Neural crest cell (in vitro differentiated cells): Measurements from ENCODE around the gene OSCP1. TPM values are rescaled to one million over a fixed set of nuclear protein-coding genes. Genes with fewer than 3 reads are reported as not detected.

Experiments used
- DNase-seq: peaks from one replicate; pipeline ENCODE4 v3.0.0; 2021; ENCODE audit warnings: low read depth, mixed read lengths, low spot score
- H3K27ac Mint-ChIP-seq: one replicate; pipeline ENCODE4 v1.8.0; 2021; ENCODE audit warnings: mild to moderate bottlenecking, mixed read lengths; ENCODE audit not compliant: unreplicated experiment
- H3K27me3 Mint-ChIP-seq: 2 replicates; pipeline ENCODE4 v1.8.0; 2021; ENCODE audit warnings: low read depth, mild to moderate bottlenecking, mixed read lengths
- H3K36me3 Mint-ChIP-seq: 2 replicates; pipeline ENCODE4 v1.8.0; 2021; ENCODE audit warnings: low read depth, mild to moderate bottlenecking, mixed read lengths
- H3K4me1 Mint-ChIP-seq: 2 replicates; pipeline ENCODE4 v1.8.0; 2021; ENCODE audit warnings: mixed read lengths
- H3K4me3 Mint-ChIP-seq: one replicate; pipeline ENCODE4 v1.8.0; 2021; ENCODE audit warnings: mild to moderate bottlenecking, mixed read lengths
- H3K9me3 Mint-ChIP-seq: 2 replicates; pipeline ENCODE4 v1.8.0; 2021; ENCODE audit warnings: mixed read lengths
- CTCF ChIP-seq: fragments of 200-600 bp; sonication (generic); conservative IDR thresholded peaks from 2 replicates; pipeline ENCODE4 v1.5.0; 2021; ENCODE audit warnings: antibody characterized with exemption, mild to moderate bottlenecking
- total RNA-seq: library from RNA; stranded (reverse); gene quantifications from 2 replicates; pipeline ENCODE4 v1.2.1, GENCODE V29; 2021

OSCP1 gene
- total RNA-seq, 1 donor from 2014 or later = 10.5 TPM

GRCh38 chr1:36383240-36383639 is 67.0 kb downstream of the OSCP1 start:
- Mint-ChIP-seq H3K36me3 (no peaks in the 10 kb centered on the region), H3K4me1 (peaks cover 39% of the 10 kb centered on the region), H3K27me3 (no peaks in the 10 kb centered on the region), H3K9me3 (no peaks in the 10 kb centered on the region), H3K27ac (no peak overlapping the region), H3K4me3 (peak overlapping the region; percentile 47)
- no peak for DNase-seq
- TF ChIP-seq CTCF = no peak

- no peak for DNase-seq
- H3K27me3 Mint-ChIP-seq = no peaks in the 10 kb centered on the region
- H3K4me3 Mint-ChIP-seq = peak overlapping the region; percentile 47
- no peaks in the 10 kb centered on the region for H3K36me3 Mint-ChIP-seq
- H3K27ac Mint-ChIP-seq = peak overlapping the region; percentile 5
- H3K9me3 Mint-ChIP-seq = no peaks in the 10 kb centered on the region
- no peak for TF ChIP-seq CTCF
- H3K4me1 Mint-ChIP-seq = peaks cover 36% of the 10 kb centered on the region
These were observed 67.6 kb downstream of the OSCP1 start for GRCh38 chr1:36382669-36383068.

- Mint-ChIP-seq H3K27ac (no peak overlapping the region), H3K36me3 (no peaks in the 10 kb centered on the region), H3K4me1 (peaks cover 32% of the 10 kb centered on the region), H3K4me3 (no peak overlapping the region), H3K27me3 (no peaks in the 10 kb centered on the region), H3K9me3 (no peaks in the 10 kb centered on the region)
- TF ChIP-seq CTCF = no peak
- DNase-seq = no peak
These were observed 68.0 kb downstream of the OSCP1 start for GRCh38 chr1:36382231-36382630.

- DNase-seq = no peak
- H3K36me3 Mint-ChIP-seq = no peaks in the 10 kb centered on the region
- no peaks in the 10 kb centered on the region for H3K27me3 Mint-ChIP-seq
- no peak for TF ChIP-seq CTCF
- H3K9me3 Mint-ChIP-seq = no peaks in the 10 kb centered on the region
- no peak overlapping the region for H3K4me3 Mint-ChIP-seq
- H3K27ac Mint-ChIP-seq = peak overlapping the region; percentile 94
- peaks cover 25% of the 10 kb centered on the region for H3K4me1 Mint-ChIP-seq
These were observed 68.8 kb downstream of the OSCP1 start for GRCh38 chr1:36381405-36381804.

GRCh38 chr1:36380782-36381181 is 69.5 kb downstream of the OSCP1 start:
- Mint-ChIP-seq H3K27ac (peak overlapping the region; percentile 94), H3K4me3 (peak overlapping the region; percentile 64), H3K4me1 (peaks cover 24% of the 10 kb centered on the region), H3K36me3 (no peaks in the 10 kb centered on the region), H3K9me3 (no peaks in the 10 kb centered on the region), H3K27me3 (no peaks in the 10 kb centered on the region)
- no peak for TF ChIP-seq CTCF
- no peak for DNase-seq

- H3K4me3 Mint-ChIP-seq = peak overlapping the region; percentile 64
- H3K9me3 Mint-ChIP-seq = no peaks in the 10 kb centered on the region
- no peaks in the 10 kb centered on the region for H3K27me3 Mint-ChIP-seq
- no peak for TF ChIP-seq CTCF
- DNase-seq = no peak
- H3K36me3 Mint-ChIP-seq = no peaks in the 10 kb centered on the region
- peaks cover 24% of the 10 kb centered on the region for H3K4me1 Mint-ChIP-seq
- no peak overlapping the region for H3K27ac Mint-ChIP-seq
These were observed 70.1 kb downstream of the OSCP1 start for GRCh38 chr1:36380143-36380619.
